WERI-Rb-1 (cell line): ENCODE measurements around the gene DCLK2.

Experiments
- DNase-seq: peaks from one replicate; pipeline ENCODE4 v3.0.0-alpha.2; 2020
- H3K27ac ChIP-seq: fragments of 250-450 bp; sonication (Bioruptor Pico); 2 replicates; pipeline ENCODE4 v1.5.1; 2020; ENCODE audit warnings: mild to moderate bottlenecking, moderate library complexity
- H3K27me3 ChIP-seq: fragments of 250-450 bp; sonication (Bioruptor Pico); 2 replicates; pipeline ENCODE4 v1.5.1; 2021; ENCODE audit warnings: mild to moderate bottlenecking, low read depth, moderate library complexity; ENCODE audit not compliant: insufficient read depth, severe bottlenecking
- H3K36me3 ChIP-seq: fragments of 250-450 bp; sonication (Bioruptor Pico); 2 replicates; pipeline ENCODE4 v1.5.1; 2020; ENCODE audit warnings: mild to moderate bottlenecking, moderate library complexity
- H3K4me3 ChIP-seq: 2 replicates; pipeline ENCODE4 v1.5.1; 2011; ENCODE audit warnings: low read depth, mild to moderate bottlenecking, control low read depth, low read length
- H3K9me3 ChIP-seq: fragments of 250-450 bp; sonication (Bioruptor Pico); 2 replicates; pipeline ENCODE4 v1.5.1; 2021; ENCODE audit warnings: mild to moderate bottlenecking, moderate library complexity; ENCODE audit not compliant: severe bottlenecking
- TF ChIP-seq, protein P1 (sequence below): IDR thresholded peaks from 2 replicates; pipeline ENCODE4 v1.5.1; 2011; ENCODE audit warnings: low read depth, mild to moderate bottlenecking, control low read depth, inconsistent platforms, low read length

The DCLK2 gene

DNA sequence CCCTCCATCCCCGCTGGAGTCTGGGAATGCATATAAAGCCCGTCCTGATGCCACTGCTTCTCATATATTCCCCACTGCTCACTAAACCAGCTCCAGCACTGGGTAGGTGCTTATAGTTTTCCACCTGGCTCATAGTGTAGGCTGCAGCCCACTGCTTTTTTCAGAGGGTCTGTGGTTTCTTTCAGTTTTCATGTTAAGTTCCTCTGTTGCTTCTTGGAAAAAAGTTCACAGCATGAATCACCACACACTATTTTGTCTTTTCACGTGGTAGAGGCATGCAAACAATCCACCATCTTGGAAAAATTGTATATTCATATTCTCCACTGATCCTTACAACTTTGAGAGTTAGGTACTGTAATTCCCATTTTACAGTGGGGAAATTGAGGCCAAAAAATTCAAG lies 39.4 kb downstream of the DCLK2 start:
- H3K27ac ChIP-seq: no peak overlapping the region
- no peak overlapping the region for H3K4me3 ChIP-seq
- H3K27me3 ChIP-seq: no peaks in the 10 kb centered on the region
- TF ChIP-seq, protein P1, sequence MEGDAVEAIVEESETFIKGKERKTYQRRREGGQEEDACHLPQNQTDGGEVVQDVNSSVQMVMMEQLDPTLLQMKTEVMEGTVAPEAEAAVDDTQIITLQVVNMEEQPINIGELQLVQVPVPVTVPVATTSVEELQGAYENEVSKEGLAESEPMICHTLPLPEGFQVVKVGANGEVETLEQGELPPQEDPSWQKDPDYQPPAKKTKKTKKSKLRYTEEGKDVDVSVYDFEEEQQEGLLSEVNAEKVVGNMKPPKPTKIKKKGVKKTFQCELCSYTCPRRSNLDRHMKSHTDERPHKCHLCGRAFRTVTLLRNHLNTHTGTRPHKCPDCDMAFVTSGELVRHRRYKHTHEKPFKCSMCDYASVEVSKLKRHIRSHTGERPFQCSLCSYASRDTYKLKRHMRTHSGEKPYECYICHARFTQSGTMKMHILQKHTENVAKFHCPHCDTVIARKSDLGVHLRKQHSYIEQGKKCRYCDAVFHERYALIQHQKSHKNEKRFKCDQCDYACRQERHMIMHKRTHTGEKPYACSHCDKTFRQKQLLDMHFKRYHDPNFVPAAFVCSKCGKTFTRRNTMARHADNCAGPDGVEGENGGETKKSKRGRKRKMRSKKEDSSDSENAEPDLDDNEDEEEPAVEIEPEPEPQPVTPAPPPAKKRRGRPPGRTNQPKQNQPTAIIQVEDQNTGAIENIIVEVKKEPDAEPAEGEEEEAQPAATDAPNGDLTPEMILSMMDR: no peak
- peaks cover 10% of the 10 kb centered on the region for H3K9me3 ChIP-seq
- DNase-seq: no peak
- H3K36me3 ChIP-seq: no peaks in the 10 kb centered on the region

DNA sequence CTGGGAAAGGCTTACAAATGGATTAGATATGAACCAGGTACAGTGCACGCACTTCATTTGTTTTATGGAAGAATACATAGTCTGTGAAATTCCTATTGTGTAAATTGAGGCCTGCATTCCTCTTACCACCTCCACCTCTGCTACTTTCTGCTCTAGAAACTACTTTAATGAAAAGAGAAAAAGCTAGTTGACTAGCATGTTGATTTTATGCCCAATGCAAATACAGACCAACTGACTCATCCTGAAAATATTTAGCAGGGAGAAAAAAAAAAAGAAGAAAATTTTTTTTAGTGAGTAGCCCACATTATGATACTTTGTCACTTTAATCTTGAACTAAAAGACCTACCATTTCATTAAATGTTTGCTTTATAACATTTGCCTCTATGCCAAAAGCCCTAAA lies 41.2 kb downstream of the DCLK2 start:
- no peak overlapping the region for H3K27ac ChIP-seq
- H3K36me3 ChIP-seq: no peaks in the 10 kb centered on the region
- H3K9me3 ChIP-seq: peaks cover 8% of the 10 kb centered on the region
- TF ChIP-seq, protein P1: no peak
- no peak for DNase-seq
- H3K4me3 ChIP-seq: no peak overlapping the region
- H3K27me3 ChIP-seq: no peaks in the 10 kb centered on the region

DNA sequence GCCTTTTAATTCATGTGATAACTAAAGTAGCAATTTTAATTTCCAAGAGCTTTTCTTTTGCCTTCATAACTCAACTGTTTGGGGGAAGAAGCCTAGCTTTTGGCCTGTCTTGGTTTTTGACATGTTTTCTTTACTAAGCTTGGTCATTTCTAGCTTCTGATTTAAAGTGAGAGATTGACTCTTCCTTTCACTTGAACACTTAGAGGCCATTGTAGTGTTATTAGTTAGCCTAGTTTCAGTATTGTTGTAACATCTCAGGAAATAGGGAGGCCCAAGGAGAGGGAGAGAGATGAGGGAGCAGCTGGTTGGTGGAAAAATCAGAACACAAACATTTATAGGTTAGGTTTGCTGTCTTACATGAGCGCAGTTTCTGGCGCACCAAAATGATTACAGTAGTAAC lies 44.8 kb downstream of the DCLK2 start:
- no peak for DNase-seq

DNA sequence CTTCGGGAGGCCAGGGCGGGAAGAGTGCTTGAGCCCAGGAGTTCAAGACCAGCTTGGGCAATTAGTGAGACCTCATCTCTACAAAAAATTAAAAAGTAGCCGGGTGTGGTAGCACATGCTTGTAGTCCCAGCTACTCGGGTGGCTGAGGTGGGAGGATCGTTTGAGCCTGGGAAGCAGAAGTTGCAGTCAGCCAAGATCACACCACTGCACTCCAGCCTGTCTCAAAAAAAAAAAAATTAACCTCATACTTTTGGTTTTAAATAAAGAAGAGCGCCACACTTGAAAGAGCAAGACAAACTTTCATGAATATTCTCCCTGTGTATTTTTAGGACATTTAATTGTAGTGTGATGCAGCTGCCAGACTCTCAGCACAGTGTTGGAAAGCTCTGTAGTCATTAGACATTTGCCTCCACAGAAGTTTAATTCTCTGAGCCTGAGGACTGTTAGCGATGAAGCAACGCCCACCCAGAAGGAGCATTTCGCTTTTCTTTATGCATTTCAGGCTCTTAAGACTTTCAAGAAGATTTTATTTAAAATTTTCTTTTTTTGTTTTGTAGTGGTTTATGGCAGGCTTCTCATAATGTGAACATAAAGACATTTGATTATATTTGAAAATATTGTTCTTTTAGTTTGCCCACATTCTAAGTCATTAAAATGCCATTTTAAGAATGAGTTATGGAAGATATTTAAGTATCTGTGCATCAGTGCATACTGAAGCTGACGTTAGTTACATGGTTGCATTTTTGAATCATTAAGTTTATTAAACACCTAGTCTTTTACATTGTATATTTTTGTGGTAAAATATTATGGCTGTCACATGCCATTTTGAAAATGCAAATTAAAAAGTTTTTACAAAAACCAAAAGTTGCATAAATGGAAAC lies 45.8 kb downstream of the DCLK2 start:
- Histone ChIP-seq H3K27ac (no peak overlapping the region), H3K9me3 (peaks cover 6% of the 10 kb centered on the region), H3K36me3 (no peaks in the 10 kb centered on the region), H3K4me3 (no peak overlapping the region), H3K27me3 (no peaks in the 10 kb centered on the region)
- DNase-seq: no peak
- TF ChIP-seq, protein P1: no peak

More for the DNA sequence above, 44.8 kb downstream of the DCLK2 start:
- Histone ChIP-seq H3K27ac (no peak overlapping the region), H3K4me3 (no peak overlapping the region), H3K36me3 (no peaks in the 10 kb centered on the region), H3K27me3 (no peaks in the 10 kb centered on the region), H3K9me3 (peaks cover 6% of the 10 kb centered on the region)
- TF ChIP-seq, protein P1: no peak

DNA sequence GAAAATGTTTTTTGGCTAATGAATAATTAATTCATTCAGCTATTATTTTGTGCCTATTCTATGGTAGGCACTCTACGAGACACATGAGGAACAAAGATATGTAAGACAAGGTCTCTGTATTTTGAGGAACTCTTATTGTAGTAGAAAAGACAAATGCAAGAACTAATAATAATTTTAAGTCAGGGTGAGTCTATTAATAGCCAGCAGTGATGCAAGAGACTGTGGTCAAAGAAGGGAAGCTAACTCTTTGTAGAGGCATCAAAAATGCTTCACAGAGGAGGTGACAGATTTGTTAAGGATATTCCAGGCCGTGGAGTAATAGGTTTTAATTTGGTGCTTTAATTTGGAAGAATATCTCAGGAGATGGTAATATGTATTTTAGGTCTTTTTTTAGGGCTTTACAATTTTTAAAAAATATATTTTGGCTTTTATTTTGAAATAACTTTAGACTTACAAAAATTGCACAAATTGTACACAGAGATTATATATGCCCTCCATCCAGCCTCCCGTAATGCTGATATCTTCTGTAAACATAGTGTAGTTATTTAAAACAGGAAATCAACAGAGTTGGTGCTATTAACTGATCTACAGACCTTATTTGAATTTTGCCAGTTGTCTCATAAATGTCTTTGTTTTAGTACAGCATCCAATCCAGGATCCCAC lies 48.1 kb downstream of the DCLK2 start:
- H3K36me3 ChIP-seq: no peaks in the 10 kb centered on the region
- H3K4me3 ChIP-seq: no peak overlapping the region
- H3K9me3 ChIP-seq: peaks cover 6% of the 10 kb centered on the region
- no peak overlapping the region for H3K27ac ChIP-seq
- no peak for DNase-seq
- TF ChIP-seq, protein P1: no peak
- H3K27me3 ChIP-seq: no peaks in the 10 kb centered on the region
